HG03439 (cell line): Measurements from ENCODE around the gene ENDOD1.

Experiments
- ATAC-seq: cut with Tn5 transposase; IDR thresholded peaks from one replicate; pipeline ENCODE4 v1.9.1; 2021; ENCODE audit warnings: mild to moderate bottlenecking, moderate library complexity; ENCODE audit not compliant: unreplicated experiment

The ENDOD1 gene

DNA sequence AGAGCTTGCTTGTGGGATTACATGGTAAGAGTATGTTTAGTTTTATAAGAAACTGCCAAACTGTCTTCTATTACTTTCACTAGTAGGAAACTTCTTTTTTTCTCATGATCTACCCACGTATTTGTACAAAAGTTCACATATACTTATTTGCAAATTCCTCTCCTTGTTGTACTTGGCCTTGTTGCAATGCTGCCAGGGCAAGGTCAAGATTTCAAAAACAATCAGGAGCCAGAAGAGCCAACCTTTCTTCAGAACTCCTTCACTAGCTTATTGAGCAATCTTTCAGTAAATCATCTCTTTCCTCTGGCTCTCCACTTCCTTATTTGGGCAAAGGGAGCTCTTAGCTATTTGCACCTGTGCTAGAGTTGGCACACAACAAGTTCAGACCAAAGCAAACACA lies 13.2 kb upstream of the ENDOD1 start:
- ATAC-seq: no peak

- no peak for ATAC-seq
Measured at GRCh38 chr11:95076981-95077380, 12.7 kb upstream of the ENDOD1 start.

- no peak for ATAC-seq
Measured at GRCh38 chr11:95078526-95078925, 11.1 kb upstream of the ENDOD1 start.

DNA sequence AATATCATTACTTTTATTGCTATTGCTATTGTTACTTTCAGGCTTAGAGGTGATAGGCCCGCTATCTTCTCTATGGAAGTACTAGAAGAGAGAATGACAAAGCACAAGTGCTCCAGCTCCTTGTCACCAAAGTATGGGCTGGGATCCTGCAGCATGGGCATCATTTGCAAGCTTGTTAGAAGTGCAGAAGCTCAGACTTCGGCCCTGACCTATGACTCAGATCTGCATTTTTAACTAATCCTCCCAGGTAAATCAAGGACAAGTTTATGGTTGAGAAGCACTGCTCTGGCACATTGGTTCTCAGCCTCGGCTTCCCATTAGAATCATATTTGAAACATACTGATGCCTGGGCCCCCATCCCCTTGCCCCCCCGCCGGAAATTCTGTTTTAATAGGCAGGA lies 8.6 kb upstream of the ENDOD1 start:
- no peak for ATAC-seq

- no peak for ATAC-seq
Measured at GRCh38 chr11:95081412-95081811, 8.2 kb upstream of the ENDOD1 start.

DNA sequence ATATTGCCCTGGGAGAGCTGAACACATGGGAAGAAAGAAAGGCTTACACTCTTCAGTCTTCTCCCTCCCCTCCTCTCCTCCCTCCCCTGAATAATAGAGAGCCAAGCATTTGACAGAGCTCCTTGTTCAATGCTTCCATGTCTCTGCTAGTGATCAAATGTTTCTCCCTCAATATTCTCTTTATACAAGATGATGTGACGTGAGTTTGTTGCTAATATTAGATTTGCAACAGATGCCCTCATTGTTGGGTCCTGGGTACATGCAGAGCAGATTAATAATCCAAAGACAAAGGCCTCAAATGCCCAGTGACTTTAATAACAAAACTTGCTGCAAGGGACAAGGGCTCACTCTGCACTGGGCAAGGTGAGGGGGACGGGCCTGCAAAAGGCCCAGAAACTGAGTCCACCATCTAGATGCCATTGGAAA lies 7.1 kb upstream of the ENDOD1 start:
- ATAC-seq: no peak

DNA sequence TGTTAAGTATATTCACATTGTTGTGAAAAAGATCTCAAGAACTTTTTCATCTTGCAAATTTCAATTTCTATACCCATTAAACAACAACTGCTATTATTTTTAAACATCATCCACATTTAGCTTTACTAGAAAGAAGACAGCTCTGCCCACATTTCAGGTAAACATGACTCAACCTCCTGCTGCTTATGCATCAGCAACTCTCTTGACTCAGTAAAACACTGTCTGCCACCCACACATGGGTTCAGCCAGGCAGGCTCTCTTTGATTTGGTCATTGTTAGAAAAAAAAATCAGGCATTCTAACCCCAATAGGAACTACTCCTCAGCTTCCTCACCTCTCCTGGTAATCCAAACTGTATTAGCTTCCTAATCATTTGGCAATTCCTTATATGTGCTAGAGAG lies 5.1 kb upstream of the ENDOD1 start:
- peak; percentile 46 for ATAC-seq

DNA sequence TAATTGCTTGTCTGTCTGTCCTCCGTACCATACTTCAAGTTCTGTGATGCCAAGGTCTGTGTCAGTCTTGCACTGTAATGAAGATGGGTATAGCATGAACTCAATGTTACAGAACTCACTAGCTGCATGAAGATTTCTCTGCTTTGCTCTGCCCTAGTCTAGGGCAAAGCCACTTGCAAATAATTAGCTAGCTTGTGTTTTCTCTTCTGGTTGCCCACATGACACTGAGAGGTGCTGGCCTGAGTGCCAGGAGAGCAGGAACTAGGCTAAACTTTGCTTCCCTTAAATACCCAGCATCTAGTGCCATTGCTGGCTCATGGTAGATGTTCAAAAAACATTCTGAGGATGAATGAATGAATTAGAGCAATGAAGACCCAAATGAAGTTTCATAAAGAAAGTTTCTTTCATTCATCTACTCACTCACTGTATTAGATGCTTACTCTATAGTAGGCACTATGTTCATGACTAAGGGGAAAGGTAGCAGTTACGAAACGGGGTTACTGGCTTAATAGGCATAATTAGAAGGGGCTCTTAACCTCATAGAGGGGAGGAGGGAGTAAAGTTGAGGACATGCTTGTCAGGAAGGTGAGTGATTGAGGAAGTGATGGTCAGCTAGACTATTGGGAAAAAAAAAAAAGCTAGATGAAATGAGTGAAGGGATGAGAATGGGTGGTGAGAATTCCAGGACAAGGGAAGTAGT lies 4.4 kb upstream of the ENDOD1 start:
- ATAC-seq: no peak

DNA sequence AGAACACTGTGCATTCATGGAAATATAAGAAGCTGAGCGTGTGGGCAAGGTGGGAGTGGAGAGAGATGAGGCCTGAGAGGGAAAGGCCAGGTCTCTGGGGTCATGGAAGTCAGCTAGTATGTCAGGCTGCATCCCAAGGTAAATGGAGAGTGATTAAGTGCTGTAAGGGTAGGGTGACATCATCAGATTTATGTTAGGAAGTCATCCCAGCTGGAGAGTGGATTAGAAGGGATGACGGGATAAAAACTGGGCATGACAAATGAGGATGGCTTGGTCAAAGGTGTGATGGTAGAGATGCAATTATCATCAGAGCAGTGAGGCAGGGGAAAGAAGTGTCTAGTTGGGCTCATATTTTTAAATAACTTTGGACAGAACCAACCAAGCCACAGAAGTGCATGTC lies 3.5 kb upstream of the ENDOD1 start:
- no peak for ATAC-seq

DNA sequence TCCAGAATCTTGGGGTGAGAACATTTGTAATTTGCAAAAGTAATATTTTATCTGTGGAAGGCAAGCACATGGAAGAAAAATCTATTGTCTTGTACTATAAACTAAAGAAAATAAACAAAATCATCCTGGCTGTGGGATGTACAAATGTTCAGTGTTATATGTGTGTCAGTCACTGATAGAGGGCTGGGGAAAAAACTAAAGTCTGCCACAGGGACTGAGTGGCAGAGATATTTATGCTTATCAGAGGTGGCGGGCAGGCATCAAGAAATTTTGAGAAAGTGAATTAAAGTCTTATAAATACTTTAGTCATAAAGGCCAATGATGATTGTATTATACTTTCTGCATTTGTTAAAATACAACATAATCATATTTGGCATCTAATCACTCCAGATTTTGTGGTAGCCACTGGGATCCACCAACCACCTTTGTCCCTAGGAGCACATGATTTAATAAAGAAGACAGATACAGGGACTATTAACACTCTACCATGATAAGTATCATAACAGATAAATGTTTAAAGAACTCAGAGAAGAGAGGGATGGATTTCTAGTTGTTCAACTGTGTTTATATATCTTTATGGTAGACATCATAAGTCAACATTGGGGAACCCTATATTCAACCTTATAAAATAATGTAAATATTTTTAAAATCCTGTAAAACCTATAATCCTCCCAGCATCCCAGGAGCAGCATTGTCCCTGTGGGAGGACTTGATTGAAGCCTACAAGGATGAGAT lies 2.6 kb upstream of the ENDOD1 start:
- no peak for ATAC-seq

GRCh38 chr11:95088946-95089619 lies 563 bp upstream of the ENDOD1 start:
- ATAC-seq: peak; percentile 57

DNA sequence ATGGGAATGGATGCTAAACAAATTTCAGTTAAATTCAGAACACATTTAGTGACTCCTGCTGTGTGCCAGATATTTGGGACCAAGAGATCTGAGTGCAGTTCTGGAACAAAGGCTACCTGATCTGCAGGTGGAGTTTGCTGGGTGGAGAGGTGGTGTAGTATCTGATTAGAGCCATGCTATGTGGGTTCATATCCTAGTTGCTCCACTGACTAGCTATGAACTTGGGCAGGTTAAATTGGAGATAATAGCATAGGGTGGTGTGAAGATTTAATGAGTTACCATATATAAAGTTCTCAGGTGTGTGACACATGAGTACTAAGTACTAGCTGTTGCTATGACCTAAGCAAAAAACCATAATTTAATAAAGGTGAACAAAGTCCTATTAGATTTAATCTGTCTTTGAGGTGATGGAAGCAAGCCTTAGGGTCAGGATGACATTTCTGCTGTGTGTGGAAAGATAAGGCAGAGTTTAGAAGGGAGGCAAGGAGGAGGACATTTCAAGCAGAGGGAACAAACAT lies 2.1 kb downstream of the ENDOD1 start:
- no peak for ATAC-seq

DNA sequence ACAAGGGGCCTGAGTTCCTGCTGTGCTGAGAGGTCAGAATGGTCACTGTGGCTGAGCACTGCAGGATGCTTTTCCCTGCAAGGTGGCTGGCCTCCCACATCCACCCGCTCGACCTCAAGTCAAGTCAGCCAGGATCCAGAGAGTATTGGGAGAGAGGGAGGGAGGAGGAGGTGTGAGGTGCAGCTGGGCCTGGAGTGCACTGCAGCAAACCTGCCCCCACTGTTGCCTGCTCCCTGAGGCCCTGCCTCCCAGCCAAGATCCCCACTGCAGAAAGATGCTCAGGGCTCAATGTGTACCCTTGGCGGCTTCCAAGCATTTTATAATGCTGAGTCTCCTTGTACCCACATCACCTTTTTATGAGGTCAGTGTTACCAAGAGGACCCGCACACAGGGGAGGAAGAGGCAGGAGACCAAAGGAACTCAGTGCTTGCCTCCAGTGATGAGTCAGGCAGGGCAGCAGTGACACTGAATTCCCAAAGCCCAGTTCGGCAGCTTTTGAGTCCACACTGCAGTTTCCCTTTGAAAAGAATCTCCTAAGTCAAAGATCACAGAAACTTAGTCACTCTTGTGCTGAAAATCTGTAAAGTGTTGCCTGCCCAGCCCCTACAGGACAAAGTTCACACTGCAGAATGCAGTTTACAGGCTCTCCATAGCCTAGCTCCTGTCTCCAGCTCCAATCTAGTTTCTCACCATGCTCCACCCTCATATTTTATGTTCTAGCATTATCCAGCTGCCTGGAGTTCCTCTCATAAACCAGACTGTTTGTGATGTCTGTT lies 3.1 kb downstream of the ENDOD1 start:
- no peak for ATAC-seq

DNA sequence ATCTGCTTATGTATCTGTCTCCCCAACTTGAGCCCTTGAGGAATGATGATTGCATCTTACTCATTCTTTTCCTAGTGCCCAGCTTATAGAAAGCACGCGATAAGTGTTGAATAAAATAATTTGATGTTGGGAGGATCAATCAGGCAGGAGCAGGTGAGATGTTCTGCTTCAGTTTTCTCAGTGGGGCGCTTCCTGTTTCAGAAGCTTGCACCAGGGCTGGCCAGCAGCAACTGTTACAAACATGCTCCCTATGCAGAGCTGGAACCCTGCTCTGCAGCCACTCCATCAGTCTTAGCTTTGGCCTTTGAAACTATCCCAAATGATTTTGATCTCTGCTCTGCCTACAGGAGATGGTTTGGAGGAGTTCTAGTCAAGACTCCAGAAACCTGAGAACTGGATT lies 3.9 kb downstream of the ENDOD1 start:
- no peak for ATAC-seq

DNA sequence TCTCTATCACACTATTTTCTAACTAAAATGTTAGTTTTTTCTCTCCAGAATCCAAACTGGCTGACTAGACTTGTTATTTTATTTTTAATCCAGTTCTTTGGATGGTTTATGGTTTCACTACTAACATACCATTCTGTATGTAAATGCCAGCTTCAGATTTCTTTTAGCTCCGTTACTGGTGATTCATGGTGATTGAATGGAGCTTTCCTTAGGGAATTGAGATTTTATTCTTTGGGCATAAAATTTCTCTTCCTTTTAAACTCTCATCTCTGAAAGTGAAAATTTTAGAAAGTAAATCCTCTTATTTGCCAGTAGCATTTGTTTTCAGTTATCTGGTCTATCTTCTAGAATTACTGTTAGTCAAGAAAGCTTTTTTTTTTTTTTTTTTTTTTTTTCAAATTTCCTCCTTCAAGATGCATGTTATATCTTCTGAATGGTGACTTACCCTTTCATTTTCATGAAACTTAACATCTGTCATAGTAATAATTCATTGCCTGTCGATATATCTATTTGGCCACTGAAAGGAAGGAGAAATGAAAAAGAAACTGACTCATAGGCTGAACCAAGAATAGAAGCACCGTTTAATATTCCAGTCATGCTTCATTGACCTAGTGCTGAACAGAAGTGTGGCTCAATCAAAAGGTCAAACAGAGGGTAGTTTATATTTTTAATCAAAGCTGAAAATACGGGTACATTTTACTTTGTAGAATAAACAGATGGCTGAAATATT lies 6.4 kb downstream of the ENDOD1 start:
- ATAC-seq: peak; percentile 79

DNA sequence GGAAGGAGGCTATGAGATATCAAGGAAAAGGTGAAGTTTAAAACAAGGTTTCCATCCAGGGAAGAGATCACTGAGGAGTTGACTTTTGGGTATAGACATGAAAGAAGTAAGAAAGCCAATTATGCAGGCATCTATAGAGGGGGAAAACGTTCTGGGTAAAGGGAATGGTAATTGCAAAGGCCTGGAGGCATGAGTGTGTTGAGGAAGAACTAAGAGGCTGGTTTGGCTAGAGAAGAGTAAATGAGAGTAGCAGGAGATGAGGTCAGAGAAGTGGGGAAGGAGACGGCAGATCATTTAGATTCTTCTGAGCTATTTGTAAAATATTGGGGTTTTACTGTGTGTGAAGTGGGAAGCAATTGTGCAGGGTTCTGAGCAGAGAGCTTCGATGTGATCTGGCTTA lies 7.6 kb downstream of the ENDOD1 start:
- ATAC-seq: no peak

- no peak for ATAC-seq
Measured at GRCh38 chr11:95098826-95099225, 9.2 kb downstream of the ENDOD1 start.

GRCh38 chr11:95100191-95100648 lies 10.6 kb downstream of the ENDOD1 start:
- no peak for ATAC-seq

DNA sequence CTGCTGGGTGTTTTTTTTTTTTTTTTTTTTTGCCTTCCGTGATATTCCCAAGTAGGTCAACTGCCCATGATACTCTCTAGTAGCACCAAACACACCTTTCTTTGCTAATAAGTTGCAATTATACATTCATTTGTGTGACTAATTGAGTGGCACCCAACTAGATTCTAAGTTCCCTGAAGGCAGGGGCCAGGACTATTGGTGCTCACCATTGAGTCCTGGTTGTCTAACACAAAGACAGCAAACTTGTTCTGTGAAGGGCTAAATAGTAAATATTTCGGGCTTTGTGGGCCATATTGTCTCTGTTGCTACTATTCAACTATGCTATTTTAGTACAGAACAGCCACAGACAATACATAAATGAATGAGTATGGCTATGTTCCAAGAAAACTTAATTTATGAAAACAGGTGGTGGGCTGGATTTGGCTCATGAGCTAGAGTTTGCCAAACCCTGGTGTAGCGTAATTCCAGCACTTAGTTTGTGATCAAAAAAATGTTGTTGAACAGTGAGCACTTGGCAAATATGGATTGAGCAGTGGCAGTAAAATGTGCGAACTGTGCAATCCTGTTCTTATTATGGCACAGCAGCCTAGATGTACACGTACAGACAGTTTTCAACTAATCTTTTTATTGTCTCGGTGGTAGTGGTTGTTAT lies 11.3 kb downstream of the ENDOD1 start:
- no peak for ATAC-seq

- no peak for ATAC-seq
Measured at GRCh38 chr11:95101935-95102334, 12.3 kb downstream of the ENDOD1 start.
